GDM1 (cell line): Measurements from ENCODE around the gene CHRNB1.
A peak's percentile ranks its signal among the peaks of the same experiment; 100 is the strongest.

ENCODE experiments used
- DNase-seq: peaks from one replicate; lab custom pipeline; 2025; lab: John Stamatoyannopoulos, UW

The CHRNB1 gene

GRCh38 chr17:7444682-7445618, at the start of gene CHRNB1:
CHRNB1 (plus strand) TSS chr17:7445061; CDS start chr17:7445128, 67 bp downstream.
- DNase-seq = no peak

GRCh38 chr17:7396147-7396546, 48.7 kb upstream of the CHRNB1 start:
- no peak for DNase-seq

- DNase-seq = no peak
Measured at GRCh38 chr17:7398612-7399011, 46.2 kb upstream of the CHRNB1 start.

- no peak for DNase-seq
Measured at GRCh38 chr17:7403043-7403726, 41.7 kb upstream of the CHRNB1 start.

GRCh38 chr17:7403727-7403976, 41.2 kb upstream of the CHRNB1 start:
- DNase-seq = no peak

- DNase-seq = peak; percentile 97
Measured at GRCh38 chr17:7403977-7404736, 40.7 kb upstream of the CHRNB1 start, which contains the start of gene TMEM256. TMEM256 (minus strand) TSS chr17:7404097; CDS start chr17:7404084, 13 bp downstream.

GRCh38 chr17:7404737-7405349, 40.0 kb upstream of the CHRNB1 start:
- no peak for DNase-seq

- DNase-seq = no peak
Measured at GRCh38 chr17:7405350-7406234, 39.3 kb upstream of the CHRNB1 start.

- DNase-seq = no peak
Measured at GRCh38 chr17:7406235-7406825, 38.5 kb upstream of the CHRNB1 start.

GRCh38 chr17:7407082-7407481, 37.8 kb upstream of the CHRNB1 start:
- DNase-seq = no peak

- no peak for DNase-seq
Measured at GRCh38 chr17:7407485-7408251, 37.2 kb upstream of the CHRNB1 start, which contains the start of gene NLGN2. NLGN2 (plus strand) TSS chr17:7407845; CDS start chr17:7408256, 411 bp downstream.

- DNase-seq = no peak
Measured at GRCh38 chr17:7408252-7408727, 36.6 kb upstream of the CHRNB1 start.

GRCh38 chr17:7408863-7409262, 36.0 kb upstream of the CHRNB1 start:
- DNase-seq = no peak

GRCh38 chr17:7409716-7410115, 35.1 kb upstream of the CHRNB1 start:
- DNase-seq = no peak

- no peak for DNase-seq
Measured at GRCh38 chr17:7410634-7411426, 34.0 kb upstream of the CHRNB1 start.

- DNase-seq = no peak
Measured at GRCh38 chr17:7411427-7411750, 33.5 kb upstream of the CHRNB1 start.

GRCh38 chr17:7413346-7413985, 31.4 kb upstream of the CHRNB1 start:
- DNase-seq = no peak

GRCh38 chr17:7414837-7415236, 30.0 kb upstream of the CHRNB1 start:
- no peak for DNase-seq

- DNase-seq = no peak
Measured at GRCh38 chr17:7415784-7416183, 29.1 kb upstream of the CHRNB1 start.
